ENCODE measurements around the gene EEFSEC. TPM values are rescaled to one million over a fixed set of nuclear protein-coding genes. Genes with fewer than 3 reads are reported as not detected.
A peak's percentile ranks its signal among the peaks of the same experiment; 100 is the strongest.

The EEFSEC gene
- polyA plus RNA-seq, 1 experiment, result 6.8 TPM

GRCh38 chr3:128343287-128344051 lies 190.2 kb downstream of the EEFSEC start:
- no peak for TF ChIP-seq CTCF (IDR thresholded peaks at IDR 0.05; ENCODE audit: low read depth, low read length)
- Histone ChIP-seq H3K27me3 (ENCODE audit: control insufficient read depth, insufficient read depth, low read length) (no peaks in the 10 kb centered on the region), H3K9me3 (ENCODE audit: control insufficient read depth, insufficient read depth, low read length) (no peaks in the 10 kb centered on the region; the same call in 1 of the 2 replicates), H3K4me3 (ENCODE audit: low read depth, low read length) (no peak overlapping the region), H3K27ac (ENCODE audit: low read depth, low read length) (no peak overlapping the region)
- peak; percentile 7 for DNase-seq (ENCODE audit: low read depth, low spot score)
- POLR2A ChIA-PET, result interaction anchor here (0.5 kb wide), 1 partner anchor 40 kb away, joined by 3 read pairs; no protein-coding TSS in a partner anchor
- CTCF ChIA-PET, result no interaction called here

- Histone ChIP-seq H3K9me3 (ENCODE audit: control insufficient read depth, insufficient read depth, low read length) (no peaks in the 10 kb centered on the region; the same call in 1 of the 2 replicates), H3K27me3 (ENCODE audit: control insufficient read depth, insufficient read depth, low read length) (no peaks in the 10 kb centered on the region), H3K27ac (ENCODE audit: low read depth, low read length) (no peak overlapping the region), H3K4me3 (ENCODE audit: low read depth, low read length) (no peak overlapping the region)
- ChIA-PET CTCF (no interaction called here), POLR2A (interaction anchor here (0.5 kb wide), 1 partner anchor 41 kb away, joined by 3 read pairs; no protein-coding TSS in a partner anchor)
- DNase-seq (ENCODE audit: low read depth, low spot score), result no peak
- no peak for TF ChIP-seq CTCF (IDR thresholded peaks at IDR 0.05; ENCODE audit: low read depth, low read length)
Measured at GRCh38 chr3:128344052-128344735, 190.9 kb downstream of the EEFSEC start.

- Histone ChIP-seq H3K27me3 (ENCODE audit: control insufficient read depth, insufficient read depth, low read length) (no peaks in the 10 kb centered on the region), H3K27ac (ENCODE audit: low read depth, low read length) (no peak overlapping the region), H3K4me3 (ENCODE audit: low read depth, low read length) (no peak overlapping the region), H3K9me3 (ENCODE audit: control insufficient read depth, insufficient read depth, low read length) (no peaks in the 10 kb centered on the region; the same call in 1 of the 2 replicates)
- DNase-seq (ENCODE audit: low read depth, low spot score), result no peak
- TF ChIP-seq CTCF (IDR thresholded peaks at IDR 0.05; ENCODE audit: low read depth, low read length), result no peak
- POLR2A ChIA-PET, result no interaction called here
- CTCF ChIA-PET, result no interaction called here
Measured at GRCh38 chr3:128345196-128345595, 191.9 kb downstream of the EEFSEC start.

GRCh38 chr3:128346562-128346961 lies 193.3 kb downstream of the EEFSEC start:
- Histone ChIP-seq H3K27me3 (ENCODE audit: control insufficient read depth, insufficient read depth, low read length) (no peaks in the 10 kb centered on the region), H3K27ac (ENCODE audit: low read depth, low read length) (no peak overlapping the region), H3K4me3 (ENCODE audit: low read depth, low read length) (no peak overlapping the region), H3K9me3 (ENCODE audit: control insufficient read depth, insufficient read depth, low read length) (no peaks in the 10 kb centered on the region; the same call in 1 of the 2 replicates)
- ChIA-PET POLR2A (no interaction called here), CTCF (no interaction called here)
- no peak for DNase-seq (ENCODE audit: low read depth, low spot score)
- no peak for TF ChIP-seq CTCF (IDR thresholded peaks at IDR 0.05; ENCODE audit: low read depth, low read length)

GRCh38 chr3:128347282-128347681 lies 194.0 kb downstream of the EEFSEC start:
- H3K27ac ChIP-seq (ENCODE audit: low read depth, low read length), result no peak overlapping the region
- DNase-seq (ENCODE audit: low read depth, low spot score), result no peak
- no peaks in the 10 kb centered on the region for H3K27me3 ChIP-seq (ENCODE audit: control insufficient read depth, insufficient read depth, low read length)
- no peak for TF ChIP-seq CTCF (IDR thresholded peaks at IDR 0.05; ENCODE audit: low read depth, low read length)
- CTCF ChIA-PET, result no interaction called here
- no peak overlapping the region for H3K4me3 ChIP-seq (ENCODE audit: low read depth, low read length)
- H3K9me3 ChIP-seq (ENCODE audit: control insufficient read depth, insufficient read depth, low read length), result no peaks in the 10 kb centered on the region; the same call in 1 of the 2 replicates
- POLR2A ChIA-PET, result no interaction called here

Measured in AG04450 (cell line).